ENCODE results near the gene HSPA14. TPM values are rescaled to one million over a fixed set of nuclear protein-coding genes. Genes with fewer than 3 reads are reported as not detected.
"Not testable (repeated sequence)": the region's sequence is repeated elsewhere in the genome, so short reads cannot be mapped to it uniquely, and the experiment has no call there.

Gene HSPA14
- total RNA-seq, 1 experiment from 2014 or later, result 19.1 TPM

DNA sequence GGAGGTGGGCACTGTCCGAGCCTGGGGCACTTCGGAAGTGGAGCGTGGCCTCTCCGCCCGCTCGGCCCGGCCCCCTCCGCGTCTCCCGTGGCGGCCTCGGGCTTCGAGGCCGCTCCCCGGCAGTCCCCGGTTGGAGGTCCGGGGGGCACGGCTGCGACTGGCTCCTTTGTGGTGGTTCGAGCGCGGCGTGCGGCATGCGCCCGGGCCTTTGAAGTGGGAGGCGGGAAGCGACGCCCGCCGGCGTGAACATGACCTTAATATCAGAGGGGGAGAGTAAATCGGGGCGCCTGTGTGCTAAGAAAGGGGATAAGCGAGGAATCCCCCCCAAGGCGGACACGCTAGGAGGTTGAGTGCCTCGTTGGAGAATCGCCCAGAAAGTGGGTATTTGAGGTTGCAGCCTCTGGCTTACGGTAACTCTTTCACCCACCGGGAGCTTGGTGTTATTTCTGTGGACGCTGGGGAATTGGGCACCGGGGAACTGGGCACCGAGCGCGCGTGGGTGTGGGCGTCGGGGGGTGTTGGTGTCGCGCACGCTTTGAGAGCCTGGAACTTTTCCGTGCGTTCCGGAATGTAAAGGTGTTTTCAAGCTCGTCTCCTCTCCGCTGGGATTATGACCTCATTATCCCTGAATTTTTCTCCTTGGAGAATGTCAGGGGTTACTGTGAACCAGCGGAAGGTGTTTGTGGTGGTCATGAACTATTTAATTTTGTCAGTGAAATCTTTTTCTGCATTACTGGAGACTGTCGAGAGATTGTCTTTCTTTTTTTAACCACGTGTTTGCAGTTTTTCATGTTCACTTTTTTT, 41.2 kb downstream of the HSPA14 start:
- DNase-seq (ENCODE audit: extremely low read depth, low read depth), result no peak

GRCh38 chr10:14879928-14880193, 41.8 kb downstream of the HSPA14 start:
- no peak for DNase-seq (ENCODE audit: extremely low read depth, low read depth)

DNA sequence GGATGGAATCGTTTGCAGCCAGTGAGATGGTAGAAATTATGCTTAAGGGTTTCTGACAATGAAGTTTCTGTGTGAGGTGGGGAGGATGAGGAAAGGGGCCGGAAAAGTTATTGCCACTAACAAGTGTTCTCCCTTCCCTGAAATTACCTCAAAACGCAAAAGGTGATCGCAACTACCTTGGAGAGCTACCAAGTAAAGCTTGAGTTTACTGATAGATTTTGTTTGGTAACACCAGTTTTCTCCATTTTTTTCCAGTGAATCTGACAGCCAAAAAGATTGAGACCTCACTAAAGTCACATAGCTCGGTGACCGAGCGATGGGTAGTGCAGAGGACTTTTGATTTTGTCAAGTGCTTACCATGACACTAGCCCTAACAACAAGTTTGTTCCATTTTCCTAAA, 42.1 kb downstream of the HSPA14 start:
- DNase-seq (ENCODE audit: extremely low read depth, low read depth), result no peak

- DNase-seq (ENCODE audit: extremely low read depth, low read depth), result no peak
Measured at GRCh38 chr10:14884082-14884481, 46.0 kb downstream of the HSPA14 start.

GRCh38 chr10:14889318-14889717, 51.2 kb downstream of the HSPA14 start:
- no peak for DNase-seq (ENCODE audit: extremely low read depth, low read depth)

DNA sequence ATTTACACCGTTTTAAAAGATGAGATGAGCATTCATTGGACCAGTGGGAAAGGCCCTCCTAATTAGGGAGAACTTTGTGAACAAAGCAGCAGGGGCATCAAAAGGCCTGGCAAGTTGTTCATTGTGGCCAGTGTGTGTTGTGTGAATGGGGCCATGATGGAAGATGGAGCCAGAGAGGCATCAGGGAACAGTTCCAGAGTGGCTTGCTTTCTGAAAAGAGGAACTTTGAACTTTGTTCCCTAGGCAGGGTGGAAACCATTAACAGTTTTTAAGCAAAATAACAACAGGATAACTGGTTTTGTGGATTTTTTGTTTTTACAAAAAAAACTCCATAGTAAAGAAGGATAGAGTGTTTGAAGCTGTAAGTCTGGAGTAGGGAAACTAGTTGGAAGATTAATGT, 53.0 kb downstream of the HSPA14 start:
- no peak for DNase-seq (ENCODE audit: extremely low read depth, low read depth)

DNA sequence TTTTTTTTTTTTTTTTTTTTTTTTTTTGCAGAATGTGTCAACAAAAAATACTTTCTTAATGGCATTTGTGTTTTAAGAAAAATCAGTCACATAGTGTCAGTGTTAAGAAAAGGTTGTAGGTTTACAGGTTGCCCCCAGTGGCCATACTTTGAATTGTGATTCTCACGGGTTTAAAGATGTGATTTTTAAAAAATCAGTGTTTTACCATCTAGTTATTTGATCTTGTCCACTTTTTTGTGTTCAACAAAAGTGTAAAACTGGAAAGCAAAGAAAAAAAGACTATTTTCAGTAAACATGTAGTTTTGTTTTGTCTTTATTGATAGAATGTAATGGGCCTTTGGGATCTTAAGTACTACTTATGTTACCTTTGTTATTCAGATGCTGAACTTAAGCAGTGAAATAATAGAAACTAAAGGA, 66.2 kb downstream of the HSPA14 start:
- DNase-seq (ENCODE audit: extremely low read depth, low read depth), result no peak

DNA sequence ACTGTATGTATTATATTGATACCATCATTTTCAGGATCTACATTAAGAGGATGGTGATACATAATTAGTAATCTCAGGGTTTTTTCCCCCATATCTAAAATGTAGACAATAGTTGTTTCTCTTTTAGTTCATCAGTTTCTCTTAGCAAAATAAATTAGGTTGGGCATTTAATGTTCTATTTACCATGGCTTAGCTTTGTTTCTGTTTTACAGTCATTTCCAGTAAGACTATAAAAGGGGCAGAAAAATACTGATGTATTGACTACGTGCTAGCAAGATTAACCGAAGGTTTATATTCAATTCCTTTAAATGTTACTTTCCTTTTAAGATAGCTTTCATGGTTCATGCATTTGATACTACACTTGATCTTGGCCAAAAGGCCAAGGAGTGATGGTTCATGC, 66.8 kb downstream of the HSPA14 start:
- DNase-seq (ENCODE audit: extremely low read depth, low read depth), result no peak

- no peak for DNase-seq (ENCODE audit: extremely low read depth, low read depth)
Measured at GRCh38 chr10:14905890-14906289, 67.8 kb downstream of the HSPA14 start.

DNA sequence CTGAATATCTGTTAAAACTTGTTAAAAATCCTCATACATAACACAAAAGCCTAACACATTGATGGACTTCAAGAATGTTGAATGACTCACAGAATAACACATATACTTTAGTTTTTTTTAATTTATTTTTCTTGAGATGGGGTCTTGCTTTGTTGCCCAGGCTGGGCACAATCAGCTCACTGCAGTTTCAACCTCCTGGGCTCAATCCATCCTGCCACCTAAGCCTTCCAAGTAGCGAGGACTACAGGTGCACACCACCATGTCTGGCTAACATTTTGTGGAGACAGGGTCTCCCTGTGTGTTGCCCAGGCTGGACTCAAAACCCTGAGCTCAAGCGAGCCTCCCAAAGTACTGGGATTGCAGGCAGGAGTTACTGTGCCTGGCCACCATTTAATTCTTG, 68.7 kb downstream of the HSPA14 start:
- DNase-seq (ENCODE audit: extremely low read depth, low read depth), result no peak

DNA sequence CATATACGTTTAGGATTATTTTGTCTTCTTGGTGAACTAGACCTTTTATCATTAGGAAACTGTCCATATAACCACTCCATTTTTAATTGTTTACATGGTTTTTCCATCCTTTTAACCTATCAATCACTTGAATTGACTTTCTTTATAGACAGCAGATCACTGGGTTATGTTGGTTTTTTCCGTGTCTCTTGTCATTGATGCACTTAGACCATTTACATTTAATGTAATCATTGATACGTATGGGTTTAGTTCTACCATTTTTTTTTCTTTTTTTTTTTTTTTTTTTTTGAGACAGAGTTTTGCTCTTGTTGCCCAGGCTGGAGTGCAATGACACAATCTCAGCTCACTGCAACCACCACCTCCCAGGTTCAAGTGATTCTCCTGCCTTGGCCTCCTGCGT, 69.5 kb downstream of the HSPA14 start:
- DNase-seq (ENCODE audit: extremely low read depth, low read depth), result not testable (repeated sequence)

DNA sequence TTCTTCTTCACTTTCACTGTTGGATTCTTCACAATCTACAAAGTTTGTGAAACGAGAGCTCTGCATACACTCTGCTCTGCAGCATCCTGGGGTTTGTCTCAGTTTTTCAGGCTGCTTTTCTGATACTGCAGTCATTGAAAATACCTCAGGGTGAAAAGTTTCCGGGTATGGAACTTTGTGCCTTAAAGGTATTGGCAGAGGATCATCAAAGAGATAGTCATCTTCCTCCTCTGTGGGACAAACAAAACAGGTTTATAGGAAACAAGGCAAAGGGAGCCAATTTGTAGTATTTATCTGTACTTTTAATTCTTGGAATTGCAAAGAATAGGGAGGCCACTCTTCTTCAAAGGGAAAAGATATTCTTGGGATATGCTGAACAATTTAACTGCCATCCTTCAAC, 71.0 kb downstream of the HSPA14 start:
- DNase-seq (ENCODE audit: extremely low read depth, low read depth), result no peak

DNA sequence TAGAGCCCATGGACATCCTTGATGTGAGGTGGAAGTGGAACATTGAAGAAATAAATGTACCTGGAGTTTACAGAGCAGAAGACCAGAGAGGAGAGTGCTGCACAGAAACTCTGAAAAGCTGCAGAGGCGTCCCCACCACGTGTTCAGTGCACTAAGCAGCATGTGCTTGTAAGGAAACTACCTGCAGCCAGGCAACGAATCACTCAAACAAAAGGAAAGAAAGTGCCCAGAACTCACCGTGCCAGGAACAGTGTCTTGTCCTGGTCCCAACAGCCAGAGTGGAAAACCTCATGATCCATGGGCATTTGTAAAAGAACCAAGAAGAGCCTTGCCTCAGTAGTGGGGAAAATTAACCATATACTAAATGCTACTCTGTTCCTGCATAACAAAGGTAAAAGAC, 72.8 kb downstream of the HSPA14 start:
- DNase-seq (ENCODE audit: extremely low read depth, low read depth), result no peak

- DNase-seq (ENCODE audit: extremely low read depth, low read depth), result no peak
Measured at GRCh38 chr10:14911801-14912200, 73.7 kb downstream of the HSPA14 start.

DNA sequence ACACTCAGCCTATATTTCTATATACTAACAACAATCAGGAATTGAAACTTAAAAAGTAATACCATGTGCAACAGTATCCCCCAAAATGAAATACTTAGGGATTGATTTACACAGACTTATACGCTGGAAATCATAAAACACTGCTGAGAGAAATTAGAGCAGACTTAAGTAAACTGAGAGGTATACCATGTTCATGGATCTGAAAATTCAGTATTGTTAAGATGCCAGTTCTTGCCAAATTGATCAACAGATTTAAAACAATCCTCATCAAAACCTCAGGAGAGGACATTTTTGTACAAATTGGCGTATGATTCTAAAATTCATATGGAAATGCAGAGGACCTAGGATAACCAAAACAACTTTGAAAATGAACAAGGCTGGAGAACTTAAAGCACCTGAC, 78.5 kb downstream of the HSPA14 start:
- no peak for DNase-seq (ENCODE audit: extremely low read depth, low read depth)

- no peak for DNase-seq (ENCODE audit: extremely low read depth, low read depth)
Measured at GRCh38 chr10:14917827-14918226, 79.7 kb downstream of the HSPA14 start.

GRCh38 chr10:14918964-14919363, 80.9 kb downstream of the HSPA14 start:
- no peak for DNase-seq (ENCODE audit: extremely low read depth, low read depth)

Other genes starting within 250 kb of the HSPA14 start
- gene FAM107B, start 63.4 kb upstream of the HSPA14 start, total RNA-seq (2014; rRNA removed; shearing (Covaris generic)), result 31.8 and 36.5 TPM in 2 replicates
- gene CDNF, start 269 bp upstream of the HSPA14 start, total RNA-seq (2014; rRNA removed; shearing (Covaris generic)), result 0.69 TPM in 1 of 2 replicates, not detected in the other
- 12.6 and 13.3 TPM in 2 replicates for gene MSANTD7, start within 50 bp of the HSPA14 start, total RNA-seq (2014; rRNA removed; shearing (Covaris generic))
- 13.5 and 16.3 TPM in 2 replicates for gene SUV39H2, start 40.6 kb downstream of the HSPA14 start, total RNA-seq (2014; rRNA removed; shearing (Covaris generic))
- 7.3 and 8.0 TPM in 2 replicates for gene DCLRE1C, start 115.8 kb downstream of the HSPA14 start, total RNA-seq (2014; rRNA removed; shearing (Covaris generic))
- gene MEIG1, start 121.1 kb downstream of the HSPA14 start, total RNA-seq (2014; rRNA removed; shearing (Covaris generic)), result not detected in 2 replicates
- 0.40 and 1.5 TPM in 2 replicates for gene OLAH, start 205.6 kb downstream of the HSPA14 start, total RNA-seq (2014; rRNA removed; shearing (Covaris generic))

Measured in NCI-H460 (cell line).